Measurements from ENCODE around the gene CHD9NB. TPM values are rescaled to one million over a fixed set of nuclear protein-coding genes. Genes with fewer than 3 reads are reported as not detected.

Gene CHD9NB
- total RNA-seq, 1 experiment from 2014 or later, result 0.64 TPM

DNA sequence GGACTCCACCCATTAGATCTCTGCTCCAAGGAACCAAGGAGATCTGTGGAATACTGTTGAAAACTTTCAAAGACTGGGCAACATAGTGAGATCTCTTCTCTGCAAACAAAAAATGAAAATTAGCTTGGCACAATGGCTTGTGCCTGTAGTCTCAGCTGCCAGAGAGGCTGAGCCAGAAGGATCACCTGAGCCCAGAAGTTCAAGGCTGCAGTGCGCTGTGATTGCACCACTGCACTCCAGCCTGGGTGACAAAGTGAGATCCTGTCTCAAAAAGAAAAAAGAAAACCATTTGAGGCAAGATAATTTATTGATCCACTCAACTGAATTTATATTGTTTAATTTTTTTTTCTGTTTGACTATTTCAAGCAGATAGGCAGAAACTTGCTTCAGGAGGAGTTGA is 54.8 kb downstream of the CHD9NB start:
- ChIA-PET CTCF (no interaction called here), POLR2A (no interaction called here)
- Histone ChIP-seq H3K9me3 (ENCODE audit: control insufficient read depth, insufficient read depth, low read depth, low read length) (no peaks in the 10 kb centered on the region), H3K4me1 (ENCODE audit: control insufficient read depth, insufficient read depth, low read length) (no peaks in the 10 kb centered on the region), H3K4me3 (ENCODE audit: low read depth in 2 of 2, low read length in 2 of 2) (no peak overlapping the region), H3K27ac (ENCODE audit: low read length) (no peak overlapping the region), H3K27me3 (ENCODE audit: control insufficient read depth, insufficient read depth, low read length) (no peaks in the 10 kb centered on the region; the same call in 1 of the 2 replicates), H3K36me3 (ENCODE audit: control insufficient read depth, insufficient read depth, low read length) (no peaks in the 10 kb centered on the region)
- in situ Hi-C loops (cut with HindIII; ENCODE audit: low pct_unique_long_range_greater_than_20kb, low sequenced_read_pairs), result no loop called here
- DNase-seq (ENCODE audit: low read depth, low spot score), result no peak
- BruUV-seq (replicated peaks), result no TSS peak
- intact Hi-C loops (cut with micrococcal nuclease; ENCODE audit: unreplicated experiment), result no loop called here
- no peak for ATAC-seq
- TF ChIP-seq, protein P1, sequence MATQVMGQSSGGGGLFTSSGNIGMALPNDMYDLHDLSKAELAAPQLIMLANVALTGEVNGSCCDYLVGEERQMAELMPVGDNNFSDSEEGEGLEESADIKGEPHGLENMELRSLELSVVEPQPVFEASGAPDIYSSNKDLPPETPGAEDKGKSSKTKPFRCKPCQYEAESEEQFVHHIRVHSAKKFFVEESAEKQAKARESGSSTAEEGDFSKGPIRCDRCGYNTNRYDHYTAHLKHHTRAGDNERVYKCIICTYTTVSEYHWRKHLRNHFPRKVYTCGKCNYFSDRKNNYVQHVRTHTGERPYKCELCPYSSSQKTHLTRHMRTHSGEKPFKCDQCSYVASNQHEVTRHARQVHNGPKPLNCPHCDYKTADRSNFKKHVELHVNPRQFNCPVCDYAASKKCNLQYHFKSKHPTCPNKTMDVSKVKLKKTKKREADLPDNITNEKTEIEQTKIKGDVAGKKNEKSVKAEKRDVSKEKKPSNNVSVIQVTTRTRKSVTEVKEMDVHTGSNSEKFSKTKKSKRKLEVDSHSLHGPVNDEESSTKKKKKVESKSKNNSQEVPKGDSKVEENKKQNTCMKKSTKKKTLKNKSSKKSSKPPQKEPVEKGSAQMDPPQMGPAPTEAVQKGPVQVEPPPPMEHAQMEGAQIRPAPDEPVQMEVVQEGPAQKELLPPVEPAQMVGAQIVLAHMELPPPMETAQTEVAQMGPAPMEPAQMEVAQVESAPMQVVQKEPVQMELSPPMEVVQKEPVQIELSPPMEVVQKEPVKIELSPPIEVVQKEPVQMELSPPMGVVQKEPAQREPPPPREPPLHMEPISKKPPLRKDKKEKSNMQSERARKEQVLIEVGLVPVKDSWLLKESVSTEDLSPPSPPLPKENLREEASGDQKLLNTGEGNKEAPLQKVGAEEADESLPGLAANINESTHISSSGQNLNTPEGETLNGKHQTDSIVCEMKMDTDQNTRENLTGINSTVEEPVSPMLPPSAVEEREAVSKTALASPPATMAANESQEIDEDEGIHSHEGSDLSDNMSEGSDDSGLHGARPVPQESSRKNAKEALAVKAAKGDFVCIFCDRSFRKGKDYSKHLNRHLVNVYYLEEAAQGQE (IDR thresholded peaks at IDR 0.05; ENCODE audit: insufficient read depth in 1 of 2, low read depth in 2 of 2, low read length in 1 of 2), result no peak
- TF ChIP-seq POLR2AphosphoS5 (IDR thresholded peaks at IDR 0.05; ENCODE audit: low read depth, low read length), result no peak
- no peak for TF ChIP-seq TCF7L2 (IDR thresholded peaks at IDR 0.05; ENCODE audit: low read depth, low read length)
- TF ChIP-seq, protein P2, sequence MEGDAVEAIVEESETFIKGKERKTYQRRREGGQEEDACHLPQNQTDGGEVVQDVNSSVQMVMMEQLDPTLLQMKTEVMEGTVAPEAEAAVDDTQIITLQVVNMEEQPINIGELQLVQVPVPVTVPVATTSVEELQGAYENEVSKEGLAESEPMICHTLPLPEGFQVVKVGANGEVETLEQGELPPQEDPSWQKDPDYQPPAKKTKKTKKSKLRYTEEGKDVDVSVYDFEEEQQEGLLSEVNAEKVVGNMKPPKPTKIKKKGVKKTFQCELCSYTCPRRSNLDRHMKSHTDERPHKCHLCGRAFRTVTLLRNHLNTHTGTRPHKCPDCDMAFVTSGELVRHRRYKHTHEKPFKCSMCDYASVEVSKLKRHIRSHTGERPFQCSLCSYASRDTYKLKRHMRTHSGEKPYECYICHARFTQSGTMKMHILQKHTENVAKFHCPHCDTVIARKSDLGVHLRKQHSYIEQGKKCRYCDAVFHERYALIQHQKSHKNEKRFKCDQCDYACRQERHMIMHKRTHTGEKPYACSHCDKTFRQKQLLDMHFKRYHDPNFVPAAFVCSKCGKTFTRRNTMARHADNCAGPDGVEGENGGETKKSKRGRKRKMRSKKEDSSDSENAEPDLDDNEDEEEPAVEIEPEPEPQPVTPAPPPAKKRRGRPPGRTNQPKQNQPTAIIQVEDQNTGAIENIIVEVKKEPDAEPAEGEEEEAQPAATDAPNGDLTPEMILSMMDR (IDR thresholded peaks at IDR 0.05), result no peak
- TF ChIP-seq SIN3A (IDR thresholded peaks at IDR 0.05; ENCODE audit: borderline replicate concordance, insufficient read depth, low read depth, low read length), result no peak

GRCh38 chr16:52994942-52995341 is 57.8 kb downstream of the CHD9NB start:
- no peaks in the 10 kb centered on the region for H3K4me1 ChIP-seq (ENCODE audit: control insufficient read depth, insufficient read depth, low read length)
- intact Hi-C loops (cut with micrococcal nuclease; ENCODE audit: unreplicated experiment) (no loop called here), in situ Hi-C loops (cut with HindIII; ENCODE audit: low pct_unique_long_range_greater_than_20kb, low sequenced_read_pairs) (no loop called here)
- BruUV-seq (replicated peaks), result no TSS peak
- DNase-seq (ENCODE audit: low read depth, low spot score) (no peak), ATAC-seq (no peak)
- no peaks in the 10 kb centered on the region for H3K27me3 ChIP-seq (ENCODE audit: control insufficient read depth, insufficient read depth, low read length)
- TF ChIP-seq TCF7L2 (IDR thresholded peaks at IDR 0.05; ENCODE audit: low read depth, low read length), result no peak
- no peak for TF ChIP-seq SIN3A (IDR thresholded peaks at IDR 0.05; ENCODE audit: borderline replicate concordance, insufficient read depth, low read depth, low read length)
- TF ChIP-seq, protein P2 (IDR thresholded peaks at IDR 0.05), result no peak
- TF ChIP-seq, protein P1 (IDR thresholded peaks at IDR 0.05; ENCODE audit: insufficient read depth in 1 of 2, low read depth in 2 of 2, low read length in 1 of 2), result no peak
- no peak for TF ChIP-seq POLR2AphosphoS5 (IDR thresholded peaks at IDR 0.05; ENCODE audit: low read depth, low read length)
- ChIA-PET POLR2A (no interaction called here), CTCF (no interaction called here)
- no peaks in the 10 kb centered on the region for H3K36me3 ChIP-seq (ENCODE audit: control insufficient read depth, insufficient read depth, low read length)
- no peak overlapping the region for H3K4me3 ChIP-seq (ENCODE audit: low read depth in 2 of 2, low read length in 2 of 2)
- H3K27ac ChIP-seq (ENCODE audit: low read length), result no peak overlapping the region
- H3K9me3 ChIP-seq (ENCODE audit: control insufficient read depth, insufficient read depth, low read depth, low read length), result no peaks in the 10 kb centered on the region
